SK-N-MC (cell line): ENCODE data around the gene AGBL1.

Source experiments
- EZH2 ChIP-seq: fragments of 200-600 bp; sonication (generic); IDR thresholded peaks from one replicate; pipeline ENCODE4 v1.6.1; 2017; ENCODE audit warnings: antibody characterized with exemption
- FOXP2 ChIP-seq: optimal IDR thresholded peaks from 2 replicates; pipeline ENCODE3; 2011; ENCODE audit warnings: mild to moderate bottlenecking, moderate library complexity; ENCODE audit not compliant: insufficient read depth; ENCODE audit errors: extremely low read length, control extremely low read depth
- POLR2AphosphoS5 ChIP-seq: IDR thresholded peaks from 2 replicates; pipeline ENCODE4 v1.6.1; 2012; ENCODE audit warnings: mild to moderate bottlenecking, low read depth, low read length, borderline replicate concordance

- TF ChIP-seq POLR2AphosphoS5 (no peak), EZH2 (no peak), FOXP2 (no peak)
Observed at GRCh38 chr15:86079508-86080266, at the start of gene AGBL1.
